IPS DF 6.9 (cell line): Measurements from ENCODE around the gene TAB2.
A peak's percentile ranks its signal among the peaks of the same experiment; 100 is the strongest.
"Not testable (repeated sequence)": the region's sequence is repeated elsewhere in the genome, so short reads cannot be mapped to it uniquely, and the experiment has no call there.

Source experiments
- DNase-seq: peaks from one replicate; pipeline ENCODE4 v3.0.0-alpha.2; 2013; ENCODE audit warnings: low read depth, low spot score
- H3K27ac ChIP-seq: one replicate; pipeline ENCODE4 v1.5.1; 2013; ENCODE audit warnings: low read length, control low read depth
- H3K27me3 ChIP-seq: 2 replicates; pipeline ENCODE4 v1.6.1; 2013; ENCODE audit warnings: mild to moderate bottlenecking, low read length; ENCODE audit not compliant: control insufficient read depth, insufficient read depth
- H3K36me3 ChIP-seq: 2 replicates; pipeline ENCODE4 v1.6.1; 2013; ENCODE audit warnings: low read length; ENCODE audit not compliant: control insufficient read depth, insufficient read depth
- H3K4me1 ChIP-seq: 2 replicates; pipeline ENCODE4 v1.6.1; 2013; ENCODE audit warnings: low read length; ENCODE audit not compliant: control insufficient read depth, insufficient read depth
- H3K4me3 ChIP-seq: 2 replicates; pipeline ENCODE4 v1.5.1; 2013; ENCODE audit warnings: mild to moderate bottlenecking, low read length
- H3K9me3 ChIP-seq: 2 replicates; pipeline ENCODE4 v1.6.1; 2013; ENCODE audit warnings: low read length, inconsistent platforms; ENCODE audit not compliant: control insufficient read depth, insufficient read depth
- WGBS: extraction: QIAGEN DNeasy Blood & Tissue Kit; methylation state at CpG from one replicate; pipeline ENCODE4 v1.1.7; 2013; ENCODE audit warnings: mixed read lengths, missing lambda C conversion rate; ENCODE audit not compliant: insufficient read length, insufficient coverage; 5-methylcytosine and 5-hydroxymethylcytosine counted together

The TAB2 gene

GRCh38 chr6:149311293-149311692 is 6.2 kb upstream of the TAB2 start:
- Histone ChIP-seq H3K4me1 (no peaks in the 10 kb centered on the region), H3K9me3 (no peaks in the 10 kb centered on the region), H3K4me3 (no peak overlapping the region), H3K27me3 (no peaks in the 10 kb centered on the region), H3K36me3 (no peaks in the 10 kb centered on the region), H3K27ac (no peak overlapping the region)
- WGBS, result no CpG with 5 or more reads among the region's 4 CpGs
- no peak for DNase-seq

- no peak overlapping the region for H3K27ac ChIP-seq
- H3K27me3 ChIP-seq, result no peaks in the 10 kb centered on the region
- H3K9me3 ChIP-seq, result no peaks in the 10 kb centered on the region
- DNase-seq, result no peak
- no CpG with 5 or more reads among the region's 1 CpG for WGBS
- H3K4me3 ChIP-seq, result no peak overlapping the region
- H3K4me1 ChIP-seq, result no peaks in the 10 kb centered on the region
- H3K36me3 ChIP-seq, result no peaks in the 10 kb centered on the region
Observed at GRCh38 chr6:149311766-149312165, 5.7 kb upstream of the TAB2 start.

GRCh38 chr6:149313070-149313469 is 4.4 kb upstream of the TAB2 start:
- no peaks in the 10 kb centered on the region for H3K9me3 ChIP-seq
- no peak overlapping the region for H3K4me3 ChIP-seq
- H3K36me3 ChIP-seq, result no peaks in the 10 kb centered on the region
- H3K27ac ChIP-seq, result no peak overlapping the region
- no CpG with 5 or more reads among the region's 5 CpGs for WGBS
- no peak for DNase-seq
- no peaks in the 10 kb centered on the region for H3K4me1 ChIP-seq
- no peaks in the 10 kb centered on the region for H3K27me3 ChIP-seq

GRCh38 chr6:149313861-149314260 is 3.7 kb upstream of the TAB2 start:
- H3K36me3 ChIP-seq, result no peaks in the 10 kb centered on the region
- no peak overlapping the region for H3K4me3 ChIP-seq
- H3K27me3 ChIP-seq, result no peaks in the 10 kb centered on the region
- DNase-seq, result no peak
- no peaks in the 10 kb centered on the region; the same call in 1 of the 2 replicates for H3K9me3 ChIP-seq
- H3K4me1 ChIP-seq, result no peaks in the 10 kb centered on the region
- WGBS, result no CpG with 5 or more reads among the region's 1 CpG
- H3K27ac ChIP-seq, result no peak overlapping the region

- H3K9me3 ChIP-seq, result no peaks in the 10 kb centered on the region; the same call in 1 of the 2 replicates
- no peaks in the 10 kb centered on the region for H3K36me3 ChIP-seq
- no peak overlapping the region for H3K4me3 ChIP-seq
- H3K4me1 ChIP-seq, result no peaks in the 10 kb centered on the region
- H3K27me3 ChIP-seq, result no peaks in the 10 kb centered on the region
- DNase-seq, result no peak
- WGBS, result no CpG with 5 or more reads among the region's 1 CpG
- H3K27ac ChIP-seq, result no peak overlapping the region
Observed at GRCh38 chr6:149314325-149314905, 3.1 kb upstream of the TAB2 start.

GRCh38 chr6:149316108-149316727 is 1.3 kb upstream of the TAB2 start:
- Histone ChIP-seq H3K36me3 (no peaks in the 10 kb centered on the region), H3K4me1 (no peaks in the 10 kb centered on the region), H3K27ac (no peak overlapping the region), H3K27me3 (no peaks in the 10 kb centered on the region), H3K4me3 (peak overlapping the region; percentile 84; the same call in 1 of the 2 replicates), H3K9me3 (no peaks in the 10 kb centered on the region; the same call in 1 of the 2 replicates)
- DNase-seq, result no peak
- no CpG with 5 or more reads among the region's 7 CpGs for WGBS

GRCh38 chr6:149316740-149317643 is 520 bp upstream of the TAB2 start:
- H3K4me1 ChIP-seq, result no peaks in the 10 kb centered on the region
- H3K9me3 ChIP-seq, result no peaks in the 10 kb centered on the region; the same call in 1 of the 2 replicates
- H3K27me3 ChIP-seq, result no peaks in the 10 kb centered on the region
- no peak overlapping the region for H3K27ac ChIP-seq
- WGBS, result no CpG with 5 or more reads among the region's 96 CpGs
- H3K4me3 ChIP-seq, result peak overlapping the region; percentile 84
- peak; percentile 55 for DNase-seq
- H3K36me3 ChIP-seq, result no peaks in the 10 kb centered on the region

GRCh38 chr6:149318581-149319286 is 1.2 kb downstream of the TAB2 start:
- Histone ChIP-seq H3K4me1 (no peaks in the 10 kb centered on the region), H3K27ac (no peak overlapping the region), H3K9me3 (no peaks in the 10 kb centered on the region; the same call in 1 of the 2 replicates), H3K36me3 (no peaks in the 10 kb centered on the region), H3K4me3 (peak overlapping the region; percentile 84; the same call in 1 of the 2 replicates), H3K27me3 (no peaks in the 10 kb centered on the region)
- DNase-seq, result no peak
- WGBS, result no CpG with 5 or more reads among the region's 14 CpGs

- whole genome bisulfite sequencing, result no CpG with 5 or more reads among the region's 3 CpGs
- H3K27me3 ChIP-seq, result no peaks in the 10 kb centered on the region
- H3K4me3 ChIP-seq, result no peak overlapping the region; the same call in 1 of the 2 replicates
- H3K9me3 ChIP-seq, result no peaks in the 10 kb centered on the region; the same call in 1 of the 2 replicates
- no peak for DNase-seq
- H3K4me1 ChIP-seq, result no peaks in the 10 kb centered on the region; the same call in 1 of the 2 replicates
- H3K36me3 ChIP-seq, result no peaks in the 10 kb centered on the region
- H3K27ac ChIP-seq, result no peak overlapping the region
Observed at GRCh38 chr6:149319422-149319821, 1.9 kb downstream of the TAB2 start.

- not testable (repeated sequence) for H3K9me3 ChIP-seq, H3K4me3 ChIP-seq, H3K27ac ChIP-seq, H3K4me1 ChIP-seq, DNase-seq, H3K36me3 ChIP-seq, H3K27me3 ChIP-seq
- WGBS, result no CpG with 5 or more reads among the region's 10 CpGs
Observed at GRCh38 chr6:149320016-149320415, 2.5 kb downstream of the TAB2 start.
